Fibroblast of villous mesenchyme (primary cell): ENCODE measurements around the gene GNAI3. TPM values are rescaled to one million over a fixed set of nuclear protein-coding genes. Genes with fewer than 3 reads are reported as not detected.

Source experiments
- DNase-seq: peaks from one replicate; pipeline ENCODE4 v3.0.0-alpha.2; 2010; ENCODE audit warnings: low read depth
- H3K4me3 ChIP-seq: 2 replicates; pipeline ENCODE4 v1.5.1; 2011; ENCODE audit warnings: low read depth, mild to moderate bottlenecking, low read length
- CTCF ChIP-seq: IDR thresholded peaks from 2 replicates; pipeline ENCODE4 v1.5.1; 2012; ENCODE audit warnings: low read depth, mild to moderate bottlenecking, low read length; ENCODE audit not compliant: insufficient read depth
- total RNA-seq: library from RNA; depleted of rRNA; stranded (reverse); fragments of >200 nt; gene quantifications from 2 replicates; pipeline ENCODE4 v1.2.3, GENCODE V29; 2012

GNAI3 gene
- total RNA-seq, 1 donor: 17.3 TPM

- no peak overlapping the region for H3K4me3 ChIP-seq
- no peak for DNase-seq
- TF ChIP-seq CTCF: no peak
These were observed 21.2 kb upstream of the GNAI3 start for GRCh38 chr1:109527098-109527811.

GRCh38 chr1:109527846-109528695 lies 20.3 kb upstream of the GNAI3 start:
- no peak for TF ChIP-seq CTCF
- DNase-seq: no peak
- no peak overlapping the region for H3K4me3 ChIP-seq

GRCh38 chr1:109528712-109529111 lies 19.7 kb upstream of the GNAI3 start:
- DNase-seq: no peak
- no peak for TF ChIP-seq CTCF
- no peak overlapping the region for H3K4me3 ChIP-seq

GRCh38 chr1:109529881-109530456 lies 18.4 kb upstream of the GNAI3 start:
- no peak overlapping the region for H3K4me3 ChIP-seq
- DNase-seq: no peak
- TF ChIP-seq CTCF: no peak

- DNase-seq: no peak
- no peak overlapping the region for H3K4me3 ChIP-seq
- TF ChIP-seq CTCF: no peak
These were observed 17.8 kb upstream of the GNAI3 start for GRCh38 chr1:109530457-109531087.

- no peak overlapping the region for H3K4me3 ChIP-seq
- no peak for DNase-seq
- no peak for TF ChIP-seq CTCF
These were observed 17.0 kb upstream of the GNAI3 start for GRCh38 chr1:109531380-109531779.
